Endometrial microvascular endothelial cells (primary cell): Measurements from ENCODE around the gene SELP. TPM values are rescaled to one million over a fixed set of nuclear protein-coding genes. Genes with fewer than 3 reads are reported as not detected.

Experiments
- in situ Hi-C: cut with HindIII; loops from 2 replicates; pipeline ENCODE4 v1.10.0; 2017; ENCODE audit warnings: low sequenced_read_pairs, low pct_unique_long_range_greater_than_20kb; ENCODE audit errors: inconsistent ontology term
- total RNA-seq: library from RNA; depleted of rRNA; stranded (reverse); fragments of >200 nt; gene quantifications from one replicate; pipeline ENCODE4 v1.2.3, GENCODE V29; 2015; ENCODE audit errors: inconsistent ontology term

Gene SELP
- total RNA-seq, 1 donor from 2014 or later: 3.3 TPM

GRCh38 chr1:169545472-169545871, 84.5 kb downstream of the SELP start:
- in situ Hi-C loops: no loop called here

DNA sequence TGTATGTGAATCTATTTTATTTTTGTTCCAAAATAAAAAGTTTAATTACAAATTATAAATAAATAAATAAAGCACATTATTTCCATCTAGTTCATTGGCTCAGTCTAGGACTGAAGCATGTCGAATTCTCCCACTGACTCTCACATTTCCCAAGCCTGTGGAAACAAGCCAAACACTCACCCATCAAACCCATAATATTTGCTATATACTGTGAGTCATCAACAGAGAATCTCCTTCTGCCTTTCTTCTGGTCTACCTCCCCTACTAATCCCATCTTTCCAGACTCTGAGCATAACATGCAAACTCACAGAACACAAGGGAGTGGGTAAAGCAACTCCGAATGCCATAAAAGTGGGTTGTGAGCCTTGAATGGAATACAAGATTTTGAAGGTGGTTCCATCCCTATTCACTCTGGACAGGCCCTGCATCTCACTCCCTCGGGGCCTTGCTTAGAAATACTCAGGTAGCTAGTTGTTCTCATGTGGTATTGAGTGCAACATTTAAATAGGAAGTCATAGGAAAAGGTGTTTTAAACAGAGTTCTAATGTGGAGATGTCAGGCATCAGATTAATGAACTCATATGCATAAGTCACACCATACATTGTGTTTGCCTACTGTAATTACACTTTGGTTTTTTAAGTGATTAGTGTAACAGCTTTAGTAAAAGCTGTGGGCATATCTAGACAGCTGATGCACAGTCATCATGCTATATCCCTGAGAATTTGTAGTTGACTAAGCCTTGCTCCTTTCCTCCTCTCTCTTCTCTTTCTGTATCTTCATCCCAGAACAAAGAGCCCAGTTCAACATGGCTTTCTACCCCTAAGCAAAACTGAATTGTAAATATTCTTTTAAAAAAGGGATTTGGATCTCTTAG, 90.7 kb downstream of the SELP start:
- in situ Hi-C loops: no loop called here

Other genes starting within 250 kb of the SELP start
- gene CCDC181, start 202.7 kb downstream of the SELP start, total RNA-seq: not detected
- 12.7 TPM for gene SLC19A2, start 144.2 kb downstream of the SELP start, total RNA-seq
- not detected for gene F5, start 43.6 kb downstream of the SELP start, total RNA-seq
- gene SELL, start 81.5 kb upstream of the SELP start, total RNA-seq: not detected
- gene SELE, start 104.0 kb upstream of the SELP start, total RNA-seq: 5.9 TPM
- 3.7 TPM for gene METTL18, start 164.8 kb upstream of the SELP start, total RNA-seq